Upper lobe of right lung (tissue), 1 donor: ENCODE data around the gene REEP5. TPM values are rescaled to one million over a fixed set of nuclear protein-coding genes. Genes with fewer than 3 reads are reported as not detected.
A peak's percentile ranks its signal among the peaks of the same experiment; 100 is the strongest.
"Not testable (repeated sequence)": the region's sequence is repeated elsewhere in the genome, so short reads cannot be mapped to it uniquely, and the experiment has no call there.

Source experiments
- ATAC-seq: fragments of 200-7000 bp; cut with Tn5 transposase; one replicate; pipeline ENCODE4 v1.9.1; 2020; ENCODE audit warnings: mild to moderate bottlenecking, moderate library complexity
- DNase-seq: peaks from one replicate; pipeline ENCODE4 v3.0.0-alpha.2; 2020
- H3K27ac ChIP-seq: fragments of 200-600 bp; one replicate; pipeline ENCODE4 v1.8.0; 2022
- H3K27me3 ChIP-seq: fragments of 200-600 bp; one replicate; pipeline ENCODE4 v1.8.0; 2022; ENCODE audit warnings: mild to moderate bottlenecking
- H3K36me3 ChIP-seq: fragments of 200-600 bp; one replicate; pipeline ENCODE4 v1.8.0; 2022
- H3K4me1 ChIP-seq: fragments of 200-600 bp; one replicate; pipeline ENCODE4 v1.8.0; 2022
- H3K4me3 ChIP-seq: fragments of 200-600 bp; one replicate; pipeline ENCODE4 v1.8.0; 2022; ENCODE audit warnings: mild to moderate bottlenecking
- H3K9me3 ChIP-seq: fragments of 200-600 bp; one replicate; pipeline ENCODE4 v1.8.0; 2022
- intact Hi-C: fragments of 100-400 bp; cut with DNase I; formaldehyde crosslinking; loops from one replicate; pipeline ENCODE4 v1.11.0; 2022
- total RNA-seq: library from RNA; stranded (reverse); fragmentation: NEBNext Ultra II Directional; extraction: Animal tissue kit (Norgen Biotek cat#: 25700); gene quantifications from one replicate; pipeline ENCODE4 v1.2.1, GENCODE V29; 2021
- TF ChIP-seq, protein P1 (sequence below): fragments of 200-600 bp; IDR thresholded peaks from one replicate; pipeline ENCODE4 v1.8.0; 2022; ENCODE audit warnings: antibody characterized with exemption
- donor health status: DM: no; HTN: yes; CAD: no; lungs with severe emphysema.

REEP5 gene
- total RNA-seq, 1 donor from 2014 or later = 108 TPM

DNA sequence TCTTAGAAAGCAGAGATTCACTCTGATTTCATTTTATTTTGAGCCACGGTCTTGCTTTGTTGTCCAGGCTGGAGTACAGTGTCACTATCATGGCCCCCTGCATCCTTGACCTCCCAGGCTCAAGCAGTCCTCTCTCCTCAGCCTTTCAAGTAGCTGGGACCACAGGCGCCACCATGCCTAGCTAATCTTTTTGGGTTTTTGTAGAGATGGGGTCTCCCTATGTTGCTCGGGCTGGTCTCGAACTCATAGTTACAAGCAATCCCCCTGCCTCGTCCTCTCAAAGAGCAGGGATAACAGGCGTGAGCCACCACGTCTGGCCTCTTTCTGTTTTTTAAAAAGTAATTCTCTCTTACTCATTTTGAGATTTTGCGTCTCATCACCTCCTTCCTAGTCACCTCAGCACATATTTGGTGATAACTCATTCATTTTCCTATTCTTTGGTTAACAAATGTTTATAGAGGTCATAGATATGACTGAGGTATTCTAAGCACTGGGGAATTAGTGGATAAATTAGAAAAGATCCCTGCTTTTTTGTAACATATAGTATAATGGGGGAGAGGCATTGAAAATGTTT lies 43.8 kb upstream of the REEP5 start:
- Histone ChIP-seq H3K27ac (no peak overlapping the region), H3K36me3 (no peaks in the 10 kb centered on the region), H3K27me3 (no peaks in the 10 kb centered on the region), H3K9me3 (no peaks in the 10 kb centered on the region), H3K4me3 (no peak overlapping the region), H3K4me1 (no peaks in the 10 kb centered on the region)
- intact Hi-C loops = no loop called here
- ATAC-seq (no peak), DNase-seq (no peak)
- TF ChIP-seq, protein P1, sequence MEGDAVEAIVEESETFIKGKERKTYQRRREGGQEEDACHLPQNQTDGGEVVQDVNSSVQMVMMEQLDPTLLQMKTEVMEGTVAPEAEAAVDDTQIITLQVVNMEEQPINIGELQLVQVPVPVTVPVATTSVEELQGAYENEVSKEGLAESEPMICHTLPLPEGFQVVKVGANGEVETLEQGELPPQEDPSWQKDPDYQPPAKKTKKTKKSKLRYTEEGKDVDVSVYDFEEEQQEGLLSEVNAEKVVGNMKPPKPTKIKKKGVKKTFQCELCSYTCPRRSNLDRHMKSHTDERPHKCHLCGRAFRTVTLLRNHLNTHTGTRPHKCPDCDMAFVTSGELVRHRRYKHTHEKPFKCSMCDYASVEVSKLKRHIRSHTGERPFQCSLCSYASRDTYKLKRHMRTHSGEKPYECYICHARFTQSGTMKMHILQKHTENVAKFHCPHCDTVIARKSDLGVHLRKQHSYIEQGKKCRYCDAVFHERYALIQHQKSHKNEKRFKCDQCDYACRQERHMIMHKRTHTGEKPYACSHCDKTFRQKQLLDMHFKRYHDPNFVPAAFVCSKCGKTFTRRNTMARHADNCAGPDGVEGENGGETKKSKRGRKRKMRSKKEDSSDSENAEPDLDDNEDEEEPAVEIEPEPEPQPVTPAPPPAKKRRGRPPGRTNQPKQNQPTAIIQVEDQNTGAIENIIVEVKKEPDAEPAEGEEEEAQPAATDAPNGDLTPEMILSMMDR = no peak

DNA sequence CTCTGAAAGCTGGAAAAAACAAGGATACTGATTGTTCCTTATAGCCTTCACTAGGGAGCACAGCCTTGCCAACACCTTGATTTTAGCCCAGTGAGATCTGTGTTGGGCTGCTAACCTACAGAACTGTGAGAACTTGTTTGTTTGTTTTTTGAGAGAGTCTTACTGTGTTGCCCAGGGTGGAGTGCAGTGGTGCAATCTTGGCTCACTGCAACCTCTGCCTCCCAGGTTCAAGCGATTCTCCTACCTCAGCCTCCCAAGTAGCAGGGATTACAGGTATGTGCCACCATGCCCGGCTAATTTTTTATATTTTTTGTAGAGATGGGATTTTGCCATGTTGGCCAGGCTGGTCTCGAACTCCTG lies 41.3 kb upstream of the REEP5 start:
- intact Hi-C loops, H3K27me3 ChIP-seq, H3K36me3 ChIP-seq, ATAC-seq, H3K4me3 ChIP-seq, DNase-seq, H3K27ac ChIP-seq, H3K9me3 ChIP-seq: not testable (repeated sequence)
- peaks cover 13% of the 10 kb centered on the region for H3K4me1 ChIP-seq

DNA sequence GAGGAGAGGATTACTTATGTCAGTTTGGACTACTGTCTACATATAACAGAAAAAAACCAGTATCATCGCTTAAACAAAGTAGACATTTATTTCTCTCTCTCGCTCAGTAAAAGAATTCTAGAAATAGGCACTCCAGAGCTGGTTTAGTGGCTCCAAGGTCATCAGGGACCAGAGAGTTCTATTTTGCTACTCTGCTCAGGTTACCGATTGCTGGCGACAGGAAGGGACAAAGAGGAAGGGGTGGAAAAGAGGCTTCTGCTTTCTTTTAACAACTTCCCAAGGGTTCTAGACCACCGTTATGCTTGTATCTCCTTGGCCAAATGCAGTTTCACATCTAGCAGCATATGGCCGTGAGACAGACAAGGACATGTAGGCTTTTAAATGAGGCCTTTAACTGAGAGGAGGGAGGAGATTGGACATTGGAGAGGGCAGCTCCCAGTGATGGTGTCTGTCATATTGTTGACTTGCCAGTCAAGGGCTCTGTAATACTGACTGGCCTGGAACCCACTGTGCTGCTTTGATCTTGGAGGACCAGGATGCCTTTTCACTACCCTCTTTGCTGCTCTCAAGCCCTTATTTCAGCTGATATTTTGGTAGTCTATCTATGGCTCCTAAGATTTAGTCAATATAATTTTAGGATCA lies 39.0 kb upstream of the REEP5 start:
- H3K36me3 ChIP-seq = no peaks in the 10 kb centered on the region
- no peaks in the 10 kb centered on the region for H3K27me3 ChIP-seq
- H3K27ac ChIP-seq = no peak overlapping the region
- intact Hi-C loops = no loop called here
- H3K4me3 ChIP-seq = no peak overlapping the region
- TF ChIP-seq, protein P1 = no peak
- ATAC-seq (no peak), DNase-seq (no peak)
- no peaks in the 10 kb centered on the region for H3K9me3 ChIP-seq
- peaks cover 31% of the 10 kb centered on the region for H3K4me1 ChIP-seq

DNA sequence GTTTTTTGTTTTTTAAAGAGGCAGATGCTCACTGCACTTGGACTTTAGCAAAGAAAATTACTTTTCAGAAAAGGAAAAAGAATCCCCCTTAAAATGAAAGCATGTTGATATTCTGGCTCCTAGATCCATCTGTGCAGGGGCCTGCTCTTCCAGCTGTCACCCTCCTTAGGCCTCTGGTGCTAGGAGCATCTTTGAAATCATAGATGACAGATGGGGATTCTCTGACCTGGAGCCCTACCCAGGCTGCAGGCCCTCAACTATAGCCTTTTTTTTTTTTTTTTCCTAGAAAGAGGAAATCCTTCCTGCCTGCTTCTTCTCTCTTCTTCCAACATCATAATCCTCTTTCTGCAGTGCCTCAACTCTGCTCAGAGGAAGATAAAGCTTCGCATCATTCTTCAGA lies 38.3 kb upstream of the REEP5 start:
- Histone ChIP-seq H3K4me3 (no peak overlapping the region), H3K4me1 (peaks cover 31% of the 10 kb centered on the region), H3K27ac (no peak overlapping the region), H3K9me3 (no peaks in the 10 kb centered on the region), H3K36me3 (no peaks in the 10 kb centered on the region), H3K27me3 (no peaks in the 10 kb centered on the region)
- intact Hi-C loops = no loop called here
- ATAC-seq (no peak), DNase-seq (no peak)
- TF ChIP-seq, protein P1 = no peak

DNA sequence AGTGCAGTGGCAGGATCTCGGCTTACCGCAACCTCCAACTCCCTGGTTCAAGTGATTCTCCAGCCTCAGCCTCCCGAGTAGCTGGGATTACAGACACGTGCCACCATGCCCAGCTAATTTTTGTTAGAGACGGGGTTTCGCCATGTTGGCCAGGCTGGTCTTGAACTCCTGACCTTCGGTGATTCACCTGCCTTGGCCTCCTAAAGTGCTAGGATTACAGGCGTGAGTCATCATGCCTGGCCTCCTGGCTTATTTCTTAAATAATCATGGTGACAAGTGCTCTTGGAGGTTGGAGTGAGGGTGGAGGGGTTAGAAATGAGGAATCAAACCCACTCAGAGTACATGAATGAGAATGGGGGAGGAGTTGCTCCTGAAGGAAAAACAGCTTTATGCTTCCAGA lies 37.8 kb upstream of the REEP5 start:
- ATAC-seq = peak; percentile 78
- H3K4me3 ChIP-seq, DNase-seq, H3K27me3 ChIP-seq, H3K36me3 ChIP-seq, H3K27ac ChIP-seq, intact Hi-C loops, H3K9me3 ChIP-seq: not testable (repeated sequence)
- H3K4me1 ChIP-seq = peaks cover 31% of the 10 kb centered on the region

DNA sequence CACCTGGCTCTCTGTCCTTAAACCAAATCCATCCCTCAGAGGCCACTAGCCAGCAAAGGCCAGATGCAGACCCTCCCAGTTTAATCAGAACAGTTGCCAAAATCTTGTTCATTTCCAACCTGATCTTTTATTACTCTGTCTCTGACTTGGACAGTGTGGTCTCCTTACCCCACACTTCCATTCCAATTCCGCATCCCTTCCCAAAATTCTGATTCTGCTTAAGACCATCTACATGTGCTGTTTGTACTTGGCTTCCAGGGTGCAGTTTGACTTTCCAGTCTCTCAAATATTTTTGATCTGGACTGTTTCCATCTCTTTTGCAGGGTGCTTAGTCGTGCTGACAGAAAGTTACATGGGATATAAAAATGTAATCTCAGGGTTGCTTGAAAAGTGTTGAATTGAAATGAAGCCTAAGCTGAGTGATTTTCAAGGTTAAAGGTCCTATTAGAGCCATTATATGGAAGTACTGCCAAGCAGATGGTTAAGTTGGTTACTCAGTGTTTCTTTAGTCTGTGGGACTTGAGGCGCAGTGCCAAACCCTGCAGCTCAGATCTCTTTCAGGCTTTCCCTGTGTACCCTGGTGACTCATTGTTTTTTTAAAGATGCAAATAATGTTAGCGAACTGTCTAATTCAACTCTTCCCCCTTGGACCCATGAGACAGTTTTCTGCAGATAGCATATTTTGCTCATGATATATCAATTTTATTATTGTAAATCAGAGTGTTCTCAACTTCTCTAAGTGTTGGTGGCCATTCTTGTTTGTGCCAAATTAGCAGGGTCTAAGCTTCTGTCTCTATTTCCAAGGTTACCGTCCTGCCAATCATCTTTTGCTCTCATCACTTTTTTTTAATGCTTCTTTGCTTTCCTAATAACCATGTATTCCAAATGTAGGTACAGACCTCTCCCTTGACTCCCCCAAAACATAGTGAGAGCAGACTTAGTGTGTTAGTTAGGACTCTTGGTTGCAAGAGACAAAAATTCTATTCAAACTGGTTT lies 36.4 kb upstream of the REEP5 start:
- no peaks in the 10 kb centered on the region for H3K9me3 ChIP-seq
- intact Hi-C loops = no loop called here
- H3K27ac ChIP-seq = no peak overlapping the region
- H3K36me3 ChIP-seq = no peaks in the 10 kb centered on the region
- ATAC-seq (peak; percentile 84), DNase-seq (peak; percentile 75)
- peaks cover 31% of the 10 kb centered on the region for H3K4me1 ChIP-seq
- H3K27me3 ChIP-seq = no peaks in the 10 kb centered on the region
- H3K4me3 ChIP-seq = no peak overlapping the region
- TF ChIP-seq, protein P1 = no peak
